ENCODE data around the gene LDLRAD4.

The LDLRAD4 gene

DNA sequence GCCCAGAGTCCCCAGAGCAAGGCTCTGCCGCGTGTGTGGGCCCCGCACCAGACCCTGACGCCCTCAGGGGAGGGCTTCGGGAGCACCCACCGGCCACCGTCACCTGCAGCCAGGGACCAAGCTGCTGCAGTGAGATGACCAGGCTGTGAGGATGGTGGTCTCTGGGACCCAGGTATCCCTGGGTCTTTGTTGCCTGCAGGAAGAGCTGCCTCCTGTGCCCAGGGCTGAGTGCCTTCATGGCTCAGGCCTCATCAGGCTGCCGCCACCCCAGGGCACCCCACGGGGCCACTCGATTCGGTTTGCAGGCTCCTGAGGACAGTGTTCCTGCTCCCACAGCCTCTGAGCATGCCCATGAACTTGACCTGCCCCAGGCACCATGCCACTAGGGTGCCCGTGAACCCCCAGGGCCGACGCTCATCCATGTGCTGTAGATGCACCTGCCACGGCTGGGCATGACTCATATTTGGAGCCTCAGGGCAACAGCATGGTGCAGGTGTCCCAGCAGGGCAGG, 398.0 kb downstream of the LDLRAD4 start:
- DNase-seq (ENCODE audit: low read depth in 2 of 2): no peak
- TF ChIP-seq CTCF (IDR thresholded peaks at IDR 0.05; ENCODE audit: low read depth, low read length): no peak
- no peak overlapping the region for H3K4me3 ChIP-seq (replicated peaks in 1 of 2; ENCODE audit: low read depth in 2 of 2, low read length in 2 of 2)

GRCh38 chr18:13617826-13618515, 399.4 kb downstream of the LDLRAD4 start:
- DNase-seq (ENCODE audit: low read depth in 2 of 2): no peak
- no peak overlapping the region for H3K4me3 ChIP-seq (replicated peaks in 1 of 2; ENCODE audit: low read depth in 2 of 2, low read length in 2 of 2)
- no peak for TF ChIP-seq CTCF (IDR thresholded peaks at IDR 0.05; ENCODE audit: low read depth, low read length)

DNA sequence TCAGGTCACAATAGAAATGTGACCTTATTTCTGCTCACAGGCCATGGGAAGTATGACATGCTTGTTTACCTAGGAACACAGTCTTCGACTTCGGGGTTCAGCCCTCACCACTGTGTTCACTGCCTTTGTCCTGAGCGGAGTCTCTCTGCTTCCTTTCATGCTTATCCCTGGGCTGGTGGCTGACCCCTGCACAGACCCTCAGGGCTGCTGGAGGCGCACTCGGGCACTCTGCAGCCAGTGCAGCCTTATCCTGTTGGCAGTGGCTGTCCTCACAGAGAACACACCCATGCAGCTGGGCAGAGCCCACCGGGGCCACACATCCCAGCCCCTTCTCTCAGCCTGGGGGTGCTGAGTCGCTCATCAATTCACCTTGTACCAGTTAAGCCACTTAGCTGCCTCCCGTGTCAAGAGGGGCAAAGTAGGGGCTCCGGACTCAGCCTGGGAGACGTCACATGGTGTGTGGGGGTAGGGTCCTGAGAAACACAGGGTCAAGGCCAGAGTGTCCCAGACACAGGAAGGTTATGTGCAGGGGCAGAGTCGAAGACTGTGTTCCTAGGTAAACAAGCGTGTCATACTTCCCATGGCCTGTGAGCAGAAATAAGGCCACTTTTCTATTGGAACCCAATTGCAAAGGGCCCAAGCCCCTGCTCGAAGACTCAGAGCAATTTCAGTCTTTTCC, 400.3 kb downstream of the LDLRAD4 start:
- H3K4me3 ChIP-seq (replicated peaks in 1 of 2; ENCODE audit: low read depth in 2 of 2, low read length in 2 of 2): no peak overlapping the region
- DNase-seq (ENCODE audit: low read depth in 2 of 2): no peak
- no peak for TF ChIP-seq CTCF (IDR thresholded peaks at IDR 0.05; ENCODE audit: low read depth, low read length)

DNA sequence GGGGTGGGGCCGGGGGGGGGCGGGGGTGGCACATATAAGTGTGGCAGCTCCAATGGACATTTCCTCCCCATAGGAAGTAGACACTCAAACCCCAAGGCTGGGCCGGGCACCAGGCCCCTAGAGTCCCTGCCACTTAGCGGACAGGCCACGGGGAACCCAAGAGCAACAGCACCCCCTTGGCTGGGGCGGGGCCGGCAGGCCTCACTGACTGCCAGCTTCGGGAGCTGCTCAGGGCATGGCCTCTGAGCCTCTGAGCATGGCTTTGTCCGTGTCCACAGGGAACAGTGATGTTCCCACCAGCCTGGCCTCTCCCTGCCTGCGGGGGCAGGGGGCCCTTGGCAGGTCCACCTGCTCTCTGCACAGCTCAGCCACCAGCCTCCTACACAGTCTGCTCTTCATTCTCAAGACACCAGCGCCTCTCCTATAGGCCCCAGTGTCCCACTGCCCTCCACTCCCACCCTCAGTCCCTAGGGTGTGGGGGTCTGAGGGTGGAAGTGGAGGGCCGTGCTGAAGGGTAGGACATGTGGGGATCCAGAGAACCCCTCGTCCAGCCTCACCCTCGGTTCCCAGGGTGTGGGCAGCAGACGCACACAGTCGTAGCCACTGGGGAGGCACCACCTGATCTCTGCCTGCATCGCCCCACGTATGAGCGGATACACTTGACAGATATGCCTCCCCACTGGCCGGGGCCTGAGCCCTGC, 401.1 kb downstream of the LDLRAD4 start:
- TF ChIP-seq CTCF (IDR thresholded peaks at IDR 0.05; ENCODE audit: low read depth, low read length): no peak
- H3K4me3 ChIP-seq (replicated peaks in 1 of 2; ENCODE audit: low read depth in 2 of 2, low read length in 2 of 2): no peak overlapping the region
- no peak for DNase-seq (ENCODE audit: low read depth in 2 of 2)

- H3K4me3 ChIP-seq (replicated peaks in 1 of 2; ENCODE audit: low read depth in 2 of 2, low read length in 2 of 2): no peak overlapping the region
- no peak for DNase-seq (ENCODE audit: low read depth in 2 of 2)
- no peak for TF ChIP-seq CTCF (IDR thresholded peaks at IDR 0.05; ENCODE audit: low read depth, low read length)
These were observed 401.7 kb downstream of the LDLRAD4 start for GRCh38 chr18:13620206-13620672.

- H3K4me3 ChIP-seq (replicated peaks in 1 of 2; ENCODE audit: low read depth in 2 of 2, low read length in 2 of 2): no peak overlapping the region
- DNase-seq (ENCODE audit: low read depth in 2 of 2): no peak
- TF ChIP-seq CTCF (IDR thresholded peaks at IDR 0.05; ENCODE audit: low read depth, low read length): no peak
These were observed 402.4 kb downstream of the LDLRAD4 start for GRCh38 chr18:13620818-13621445.
